IPS-18a (cell line): Measurements from ENCODE around the gene ZSCAN25.

Experiments
- H3K27ac ChIP-seq: one replicate; pipeline ENCODE4 v1.5.1; 2013; ENCODE audit warnings: low read length
- H3K27me3 ChIP-seq: one replicate; pipeline ENCODE4 v1.6.1; 2013; ENCODE audit warnings: mild to moderate bottlenecking, low read length; ENCODE audit not compliant: control insufficient read depth, insufficient read depth
- H3K36me3 ChIP-seq: one replicate; pipeline ENCODE4 v1.6.1; 2013; ENCODE audit warnings: low read depth, low read length; ENCODE audit not compliant: control insufficient read depth
- H3K4me1 ChIP-seq: one replicate; pipeline ENCODE4 v1.6.1; 2013; ENCODE audit warnings: low read depth, low read length; ENCODE audit not compliant: control insufficient read depth
- H3K4me3 ChIP-seq: one replicate; pipeline ENCODE4 v1.5.1; 2013; ENCODE audit warnings: low read length
- H3K9ac ChIP-seq: one replicate; pipeline ENCODE4 v1.6.1; 2013; ENCODE audit warnings: mild to moderate bottlenecking, low read length, moderate library complexity
- H3K9me3 ChIP-seq: one replicate; pipeline ENCODE4 v1.6.1; 2013; ENCODE audit warnings: low read depth, low read length; ENCODE audit not compliant: control insufficient read depth

ZSCAN25 gene

GRCh38 chr7:99677648-99678045 lies 60.9 kb downstream of the ZSCAN25 start:
- no peaks in the 10 kb centered on the region for H3K9me3 ChIP-seq
- no peaks in the 10 kb centered on the region for H3K27me3 ChIP-seq
- H3K4me1 ChIP-seq: no peaks in the 10 kb centered on the region
- no peaks in the 10 kb centered on the region for H3K36me3 ChIP-seq
- no peak overlapping the region for H3K4me3 ChIP-seq
- H3K9ac ChIP-seq: no peak overlapping the region
- H3K27ac ChIP-seq: no peak overlapping the region

GRCh38 chr7:99679032-99679399 lies 62.3 kb downstream of the ZSCAN25 start:
- Histone ChIP-seq H3K9ac (no peak overlapping the region), H3K9me3 (no peaks in the 10 kb centered on the region), H3K27me3 (no peaks in the 10 kb centered on the region), H3K27ac (no peak overlapping the region), H3K36me3 (no peaks in the 10 kb centered on the region), H3K4me3 (no peak overlapping the region), H3K4me1 (no peaks in the 10 kb centered on the region)

- H3K4me3 ChIP-seq: no peak within 1 kb of the TSS
- H3K9me3 ChIP-seq: no peaks in the 10 kb centered on the region
- H3K9ac ChIP-seq: no peak within 1 kb of the TSS
- no peaks in the 10 kb centered on the region for H3K4me1 ChIP-seq
- H3K27ac ChIP-seq: no peak within 1 kb of the TSS
- no peaks in the 10 kb centered on the region for H3K36me3 ChIP-seq
- H3K27me3 ChIP-seq: no peaks in the 10 kb centered on the region
Measured at GRCh38 chr7:99679400-99680191, 62.9 kb downstream of the ZSCAN25 start, which contains the start of gene CYP3A5. Gene CYP3A5 (minus strand): TSS chr7:99679996. CDS start chr7:99679896, 100 bp downstream.
